Stimulated activated naive CD8-positive, alpha-beta T cell treated with anti-CD3 and anti-CD28 coated beads, Interleukin-15, Interleukin-2, amounts not matched to agents 100 U/mL and 50 U/mL, for 24 hours (primary cell): ENCODE measurements around the gene METTL22.

Source experiments
- ATAC-seq: fragments of 150-1000 bp; cut with Tn5 transposase; one replicate; pipeline ENCODE4 v1.10.0; 2021
- DNase-seq: peaks from one replicate; pipeline ENCODE4 v3.0.0; 2021

The METTL22 gene

DNA sequence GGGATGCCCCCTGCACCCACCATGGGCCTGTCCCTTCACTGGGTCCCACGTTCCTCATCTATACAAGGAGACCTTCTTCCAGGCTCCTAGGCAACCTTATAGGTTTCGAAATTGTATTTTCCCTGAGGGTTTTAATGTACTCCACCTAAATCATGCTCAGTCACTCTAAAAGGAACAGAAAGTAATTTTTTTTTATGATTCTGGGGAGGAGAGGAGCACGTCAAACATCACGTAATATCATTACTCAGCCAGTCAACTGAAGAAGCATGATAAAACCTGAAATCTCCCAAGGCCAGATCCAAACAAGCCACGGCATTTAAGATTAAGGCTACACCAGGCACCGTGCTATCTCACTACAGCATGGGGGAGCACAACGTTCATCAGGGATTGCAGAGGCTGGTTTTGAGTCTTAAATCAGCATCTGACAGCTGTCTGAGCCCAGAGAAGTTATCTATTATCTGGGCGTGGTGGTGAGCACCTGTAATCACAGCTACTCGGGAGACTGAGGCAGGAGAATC lies 27.3 kb upstream of the METTL22 start:
- no peak for ATAC-seq

DNA sequence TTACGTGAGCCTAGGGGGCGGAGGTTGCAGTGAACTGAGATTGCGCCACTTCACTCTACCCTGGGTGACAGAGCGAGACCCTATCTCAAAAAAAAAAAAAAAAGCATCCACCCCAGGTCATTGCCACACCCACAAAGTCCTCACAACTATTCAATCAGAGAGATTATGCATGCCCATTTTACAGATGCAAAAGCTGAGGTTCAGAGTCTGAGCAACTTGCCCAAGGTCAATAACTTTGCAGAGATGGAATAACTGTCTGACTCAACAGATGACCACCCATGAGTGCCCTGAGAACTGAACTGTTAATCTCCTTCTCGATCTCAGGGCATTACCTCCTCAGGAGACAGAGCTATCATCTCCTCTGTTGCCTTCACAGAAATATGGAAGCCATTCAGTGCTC lies 25.7 kb upstream of the METTL22 start:
- DNase-seq (no peak), ATAC-seq (no peak)

More for the DNA sequence above, 27.3 kb upstream of the METTL22 start:
- DNase-seq = no peak

DNA sequence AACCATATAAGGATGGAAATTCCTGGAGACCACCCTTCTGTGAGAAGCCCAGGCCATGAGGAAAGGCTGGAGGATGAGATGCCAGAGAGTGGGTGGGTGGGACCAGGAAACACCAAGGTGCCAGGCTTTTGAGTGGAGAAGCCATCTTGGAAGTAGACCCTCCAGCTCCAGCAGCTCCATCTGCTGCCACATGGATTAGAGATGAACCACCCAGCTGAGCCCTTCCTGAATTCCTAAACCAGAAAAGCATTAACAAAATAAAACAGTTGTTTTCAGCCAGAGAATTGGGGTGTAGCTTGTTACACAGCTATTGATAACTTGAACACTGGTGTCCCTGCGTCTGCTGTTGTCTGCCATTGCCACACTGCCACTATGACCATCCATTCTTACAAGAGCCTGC lies 24.9 kb upstream of the METTL22 start:
- DNase-seq = no peak
- ATAC-seq = no peak

DNA sequence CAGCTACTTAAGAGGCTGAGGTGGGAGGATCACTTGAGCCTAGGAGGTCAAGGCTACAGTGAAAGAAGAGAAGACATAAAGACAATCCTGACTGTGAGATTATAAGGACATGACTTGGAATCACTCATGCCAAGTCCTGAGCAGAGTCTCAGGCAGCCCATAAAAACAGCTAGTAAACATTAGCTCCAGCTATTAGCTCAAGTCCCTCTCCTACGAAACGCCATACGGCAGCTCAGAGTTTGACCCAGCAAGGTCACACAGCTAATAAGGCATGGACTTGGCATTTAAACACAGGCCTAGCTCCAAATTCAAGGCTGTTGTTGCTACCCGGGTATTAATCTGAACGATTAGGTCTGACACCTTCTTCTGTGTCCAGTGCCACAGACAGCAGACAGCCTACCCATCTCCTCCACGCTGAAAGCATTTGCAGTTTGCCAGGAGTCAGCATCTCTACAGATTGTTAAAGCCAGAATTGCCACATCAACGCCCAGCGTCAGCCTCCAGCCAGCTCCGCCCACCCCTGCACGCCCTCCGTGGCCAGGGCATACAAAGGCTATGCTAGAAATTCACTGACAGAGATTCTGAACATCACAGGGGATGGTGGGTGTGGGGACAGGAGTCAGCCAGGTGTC lies 21.2 kb upstream of the METTL22 start:
- DNase-seq (no peak), ATAC-seq (no peak)

DNA sequence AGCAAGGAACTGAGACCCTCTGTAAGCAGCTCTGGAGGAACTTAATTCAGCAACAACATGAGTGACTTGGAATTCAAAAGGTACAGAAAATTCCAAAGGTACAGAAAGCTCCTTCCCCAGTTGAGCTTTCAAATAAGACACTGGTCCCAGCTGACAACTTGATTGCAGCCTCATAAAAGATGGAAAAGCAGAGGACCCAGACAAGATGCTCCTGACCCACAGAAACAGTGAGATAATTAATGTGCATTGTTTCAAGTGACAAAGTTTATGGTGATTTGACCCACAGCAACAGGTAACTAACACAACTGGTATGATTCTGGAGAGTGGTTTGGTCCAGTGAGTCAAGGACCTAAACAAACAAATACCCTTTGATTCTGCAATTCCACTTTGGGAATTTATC lies 15.9 kb upstream of the METTL22 start:
- ATAC-seq (no peak), DNase-seq (no peak)

DNA sequence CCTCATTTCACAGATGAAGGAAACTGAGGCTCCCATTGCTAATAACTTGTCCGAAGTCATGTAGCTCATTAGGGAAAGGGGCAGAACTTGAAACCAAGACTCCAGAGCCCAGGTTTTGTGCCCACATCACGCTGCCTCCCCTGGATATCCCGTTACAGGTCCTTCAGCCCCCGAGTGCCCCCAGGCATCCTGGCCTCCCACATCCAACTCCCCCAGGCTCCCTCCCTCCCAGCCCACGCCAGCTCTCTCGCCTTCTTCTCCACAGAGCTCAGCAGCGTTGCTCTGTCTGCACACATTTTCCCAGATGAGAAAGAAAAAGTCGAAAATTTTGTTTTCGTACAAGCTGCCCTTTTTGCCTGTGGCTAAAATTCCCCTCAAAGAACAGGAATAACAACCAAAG lies 14.3 kb upstream of the METTL22 start:
- no peak for DNase-seq
- no peak for ATAC-seq

DNA sequence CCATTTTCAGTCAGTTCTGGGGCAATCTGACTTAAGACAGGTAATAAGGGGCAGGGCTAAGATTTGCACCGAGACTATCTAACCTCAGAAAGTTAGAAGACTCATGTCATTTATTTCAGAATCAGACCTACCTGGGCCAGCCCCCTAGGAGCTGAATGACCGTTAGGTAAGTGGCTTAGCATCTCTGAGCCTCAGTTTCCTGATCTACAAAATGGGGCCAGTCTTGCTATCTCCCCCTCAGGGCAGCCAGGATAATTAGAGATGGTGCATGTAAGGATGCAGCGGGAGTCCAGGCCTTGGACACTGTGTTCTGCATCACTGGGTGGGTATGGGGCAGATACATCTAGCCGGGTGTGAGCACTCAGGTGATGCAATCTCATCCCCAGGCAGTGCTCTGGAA lies 10.4 kb upstream of the METTL22 start:
- ATAC-seq (no peak), DNase-seq (no peak)

DNA sequence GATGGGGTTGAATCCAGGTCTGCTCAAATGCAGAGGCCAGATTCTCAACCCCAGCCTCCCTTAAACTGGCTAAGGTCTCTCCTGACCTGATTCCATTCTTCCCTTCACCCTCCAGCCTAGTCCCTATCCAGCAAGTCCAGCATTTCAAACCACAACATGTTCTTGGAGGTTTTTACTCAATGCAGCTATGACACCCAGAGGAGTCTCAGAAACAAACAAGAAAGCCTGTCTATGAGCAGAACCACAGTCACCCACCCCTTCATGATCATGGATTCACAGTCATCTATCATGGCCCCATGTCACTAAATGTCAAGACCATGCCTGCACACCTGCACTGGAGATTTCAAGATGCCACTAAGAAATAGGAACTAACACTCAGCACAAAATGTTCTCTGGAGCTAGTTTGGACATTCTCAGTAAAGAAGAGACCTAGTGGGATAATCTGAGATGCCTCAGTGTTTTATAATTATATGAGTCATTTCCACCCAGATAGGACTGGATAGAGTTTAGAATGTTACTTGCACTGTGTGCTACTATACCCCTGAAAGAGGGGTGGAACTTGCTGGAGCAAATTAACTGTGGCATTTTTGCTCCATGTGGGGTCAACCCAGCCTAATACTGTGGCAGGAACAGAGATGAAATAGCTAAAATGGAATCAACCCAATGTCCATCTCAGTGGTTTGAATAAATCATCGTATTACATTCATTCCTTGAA lies 9.5 kb upstream of the METTL22 start:
- ATAC-seq = no peak
- no peak for DNase-seq

DNA sequence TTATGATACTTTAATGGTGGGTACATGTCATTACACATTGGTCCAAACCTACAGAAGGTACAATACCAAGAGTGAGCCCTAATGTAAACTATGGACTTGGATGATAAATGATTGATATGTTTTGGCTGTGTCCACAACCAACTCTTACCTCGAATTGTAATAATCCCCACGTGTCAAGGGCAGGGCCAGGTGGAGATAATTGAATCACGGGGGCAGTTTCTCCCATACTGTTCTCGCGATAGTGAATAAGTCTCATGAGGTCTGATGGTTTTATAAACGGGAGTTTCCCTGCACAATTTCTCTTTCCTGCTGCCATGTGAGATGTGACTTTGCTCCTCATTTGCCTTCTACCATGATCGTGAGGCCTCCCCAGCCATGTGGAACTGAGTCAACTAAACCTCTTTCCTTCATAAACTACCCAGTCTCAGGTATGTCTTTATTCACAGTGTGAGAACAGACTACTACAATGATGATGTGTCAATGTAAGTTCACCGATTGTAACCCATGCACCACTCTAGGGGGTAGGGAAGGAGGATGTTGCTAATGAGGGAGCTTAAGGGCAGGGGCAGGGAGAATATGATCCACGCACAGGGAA lies 7.0 kb upstream of the METTL22 start:
- no peak for DNase-seq
- ATAC-seq = no peak

DNA sequence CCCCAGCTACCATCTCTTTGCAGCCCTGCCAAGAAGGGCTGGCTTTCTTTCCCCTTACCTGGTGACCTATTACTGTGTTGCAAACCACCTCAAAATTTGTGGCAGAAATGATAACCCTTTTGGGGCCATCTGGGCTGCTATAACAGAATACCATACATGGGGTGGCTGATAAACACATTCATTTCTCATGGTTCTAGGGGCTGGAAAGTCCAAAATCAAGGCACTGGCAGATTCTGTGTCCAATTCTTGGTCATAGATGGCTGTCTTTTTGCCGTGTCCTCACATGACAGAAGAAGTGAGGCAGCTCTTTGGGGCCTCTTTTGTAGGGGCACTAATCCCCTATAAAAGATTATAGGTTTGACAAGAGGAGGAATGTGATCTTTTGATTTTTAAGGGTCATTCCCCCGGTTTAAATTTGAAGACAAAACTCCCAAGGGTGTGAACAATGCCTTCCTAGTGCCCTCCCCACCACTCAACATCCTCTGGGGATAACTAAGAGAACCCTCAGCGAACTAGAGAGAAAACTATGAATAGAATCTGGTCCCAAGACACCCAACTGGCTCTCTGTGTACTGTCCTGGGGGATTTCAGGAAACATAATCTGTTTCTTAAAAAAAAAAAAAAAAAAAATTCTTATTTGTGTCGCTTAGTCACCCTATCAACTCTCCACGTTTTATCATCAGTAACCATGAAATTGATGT lies 1.7 kb upstream of the METTL22 start:
- ATAC-seq (no peak), DNase-seq (no peak)

DNA sequence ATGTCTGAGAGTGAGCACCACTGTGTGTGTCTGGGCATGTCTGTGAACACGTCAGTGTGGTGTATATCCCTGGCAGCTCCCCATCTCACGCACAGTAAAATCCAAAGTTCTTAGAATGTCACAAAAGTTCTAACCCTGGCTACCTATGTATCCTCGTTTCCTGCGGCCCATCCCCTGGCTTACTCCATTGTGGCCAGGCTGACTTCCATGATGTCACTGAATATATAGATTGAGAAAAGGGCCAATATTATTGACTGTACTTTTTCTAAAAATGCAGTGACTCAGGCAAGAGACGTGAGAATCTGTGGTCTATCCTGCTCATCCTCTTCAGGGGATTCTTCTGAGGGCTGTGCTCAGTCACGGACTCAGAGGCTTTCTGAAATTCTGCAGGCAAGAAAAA lies 963 bp upstream of the METTL22 start:
- ATAC-seq = no peak
- no peak for DNase-seq

DNA sequence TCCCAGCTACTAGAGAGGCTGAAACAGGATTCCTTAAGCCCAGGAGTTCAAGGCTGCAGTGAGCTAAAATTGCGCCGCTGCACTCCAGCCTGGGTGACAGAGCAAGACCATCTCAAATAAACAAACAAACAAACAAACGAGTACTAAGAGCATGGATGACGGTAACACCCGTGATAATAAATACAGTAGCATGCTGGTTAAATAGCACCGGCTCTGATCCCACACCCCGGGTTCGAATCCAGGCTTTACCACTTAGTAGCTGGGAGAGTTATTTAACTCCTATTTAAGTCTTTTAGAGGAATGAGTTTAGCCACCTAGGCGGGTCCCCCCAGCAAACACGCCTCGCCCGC lies 301 bp upstream of the METTL22 start:
- DNase-seq = no peak
- no peak for ATAC-seq

DNA sequence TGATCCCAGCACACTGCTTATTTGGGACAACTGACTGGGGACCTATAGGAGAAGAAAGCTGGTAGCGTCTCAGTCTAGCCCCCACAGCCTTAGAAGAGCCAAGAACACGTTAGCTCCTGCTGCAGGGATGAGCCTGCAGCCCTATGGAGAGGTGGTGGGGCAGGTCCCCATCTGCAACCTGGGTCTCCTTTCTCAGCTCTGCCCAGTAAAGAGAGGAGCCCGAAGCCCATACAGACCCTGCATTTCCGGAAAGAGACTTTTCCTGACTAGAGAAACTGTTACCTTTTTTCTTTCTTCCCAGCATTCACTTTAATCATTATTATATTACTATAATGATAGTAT lies 788 bp downstream of the METTL22 start:
- ATAC-seq = no peak
- no peak for DNase-seq

DNA sequence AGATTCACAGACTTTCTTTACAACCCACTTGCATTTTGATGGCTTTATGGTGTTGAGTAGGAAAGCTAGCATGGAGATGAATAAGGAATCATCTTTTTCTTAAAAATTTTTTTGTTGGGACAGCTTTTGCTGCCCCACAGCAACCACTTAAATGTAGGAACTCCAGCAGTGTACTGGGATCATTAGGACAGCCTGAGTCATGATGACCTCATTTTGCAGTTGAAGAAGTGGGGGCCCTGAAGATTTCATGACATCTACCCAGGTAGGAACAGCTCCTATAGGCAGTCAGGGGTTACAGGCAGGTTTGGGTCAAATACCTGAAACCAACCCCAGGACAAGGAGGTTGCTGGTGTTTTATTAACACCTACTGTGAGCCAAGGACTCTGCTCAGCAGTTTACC lies 2.1 kb downstream of the METTL22 start:
- ATAC-seq (no peak), DNase-seq (no peak)

DNA sequence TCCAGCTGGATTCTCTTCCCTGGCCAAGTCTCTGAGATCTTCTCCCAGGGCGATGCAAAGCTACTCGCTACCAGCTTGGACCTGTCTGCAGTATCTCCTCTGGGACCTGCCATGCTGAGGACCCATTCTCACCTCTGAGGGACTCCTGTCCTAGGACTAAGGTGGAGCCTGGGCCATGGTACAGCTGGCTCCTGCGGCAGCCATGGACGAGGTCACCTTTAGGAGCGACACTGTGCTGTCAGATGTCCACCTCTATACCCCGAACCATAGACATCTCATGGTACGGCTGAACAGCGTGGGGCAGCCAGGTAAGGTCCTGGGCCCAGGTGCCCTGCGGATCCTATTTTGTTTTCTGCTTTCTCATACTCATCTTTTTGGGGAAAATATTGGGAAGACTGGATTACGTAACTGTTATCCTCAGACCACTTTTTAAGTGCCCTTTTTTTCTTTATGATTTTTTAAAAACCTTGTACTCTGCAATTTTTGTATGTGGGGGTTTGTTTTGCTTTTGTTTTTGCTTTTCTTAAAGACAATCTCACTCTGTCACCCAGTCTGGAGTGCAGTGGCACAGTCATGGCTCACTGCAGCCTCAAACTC lies 4.1 kb downstream of the METTL22 start:
- DNase-seq (no peak), ATAC-seq (no peak)

DNA sequence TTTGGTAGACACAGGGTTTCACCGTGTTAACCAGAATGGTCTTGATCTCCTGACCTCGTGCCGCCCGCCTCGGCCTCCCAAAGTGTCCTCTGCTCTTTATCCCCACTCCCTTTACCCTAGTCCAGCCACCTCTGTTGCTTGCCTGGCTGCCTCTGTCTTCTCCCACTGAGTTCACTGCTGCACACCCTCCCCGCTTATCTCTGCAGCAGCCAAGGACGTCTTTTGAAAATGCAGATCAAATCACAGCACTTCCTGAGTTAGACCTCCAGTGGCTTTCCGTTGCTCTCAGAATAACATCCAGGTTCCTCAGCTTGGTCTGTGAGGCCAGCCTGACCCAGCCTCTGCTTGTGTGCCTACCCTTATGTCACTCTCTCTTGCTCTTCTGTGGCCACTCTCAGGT lies 5.4 kb downstream of the METTL22 start:
- DNase-seq (no peak), ATAC-seq (no peak)

DNA sequence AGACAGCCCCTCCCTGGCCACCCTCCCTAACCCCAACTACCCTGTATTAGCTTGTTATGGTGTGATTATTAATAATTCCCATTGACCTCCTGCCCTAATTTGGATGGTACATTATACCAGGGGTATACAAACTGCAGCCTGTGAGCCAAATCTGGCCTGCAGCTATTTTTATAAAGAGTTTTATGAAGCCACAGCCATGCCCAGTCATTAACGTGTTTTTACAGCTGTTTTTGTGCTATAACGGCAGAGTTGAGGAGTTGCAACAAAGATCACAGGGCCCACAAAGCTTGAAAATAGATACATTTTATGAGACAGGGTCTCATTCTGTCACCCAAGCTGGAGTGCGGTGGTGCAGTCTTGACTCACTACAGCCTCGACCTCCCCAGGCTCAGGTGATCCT lies 6.0 kb downstream of the METTL22 start:
- ATAC-seq (no peak), DNase-seq (no peak)

DNA sequence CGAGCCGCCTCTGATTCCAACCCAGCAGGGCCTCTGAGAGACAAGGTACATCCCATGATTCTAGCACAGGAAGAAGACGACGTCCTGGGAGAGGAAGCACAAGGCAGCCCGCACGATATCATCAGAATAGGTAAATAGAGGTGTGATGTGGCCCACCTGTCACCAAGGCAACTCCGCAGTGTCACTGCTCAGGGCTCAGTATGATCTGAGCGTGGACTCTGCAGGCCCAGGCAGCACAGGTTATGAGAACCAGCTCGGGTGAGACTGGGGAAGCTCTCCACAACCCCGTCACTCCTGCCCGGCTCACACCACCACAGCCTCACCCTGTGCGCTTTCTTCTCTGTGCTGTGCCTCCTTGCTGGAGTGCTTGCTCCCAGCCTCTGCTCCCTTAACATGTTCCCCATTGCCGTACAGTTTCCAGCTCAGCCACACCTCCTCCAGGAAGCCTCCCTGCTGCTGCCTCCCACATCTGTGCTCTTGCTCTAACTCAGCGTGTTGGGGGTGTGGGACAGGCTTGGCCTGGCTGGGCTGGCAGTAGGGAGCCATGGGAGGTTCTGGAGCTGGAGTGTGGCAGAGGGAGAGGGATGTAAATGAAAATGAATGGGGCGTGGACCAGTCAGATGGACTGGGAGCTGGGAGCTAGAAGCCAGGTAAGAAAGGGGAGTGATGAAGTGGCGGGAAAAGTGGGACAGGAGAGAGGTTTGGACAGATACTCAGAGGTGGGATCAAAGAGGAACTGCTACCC lies 7.7 kb downstream of the METTL22 start:
- ATAC-seq (no peak), DNase-seq (no peak)

DNA sequence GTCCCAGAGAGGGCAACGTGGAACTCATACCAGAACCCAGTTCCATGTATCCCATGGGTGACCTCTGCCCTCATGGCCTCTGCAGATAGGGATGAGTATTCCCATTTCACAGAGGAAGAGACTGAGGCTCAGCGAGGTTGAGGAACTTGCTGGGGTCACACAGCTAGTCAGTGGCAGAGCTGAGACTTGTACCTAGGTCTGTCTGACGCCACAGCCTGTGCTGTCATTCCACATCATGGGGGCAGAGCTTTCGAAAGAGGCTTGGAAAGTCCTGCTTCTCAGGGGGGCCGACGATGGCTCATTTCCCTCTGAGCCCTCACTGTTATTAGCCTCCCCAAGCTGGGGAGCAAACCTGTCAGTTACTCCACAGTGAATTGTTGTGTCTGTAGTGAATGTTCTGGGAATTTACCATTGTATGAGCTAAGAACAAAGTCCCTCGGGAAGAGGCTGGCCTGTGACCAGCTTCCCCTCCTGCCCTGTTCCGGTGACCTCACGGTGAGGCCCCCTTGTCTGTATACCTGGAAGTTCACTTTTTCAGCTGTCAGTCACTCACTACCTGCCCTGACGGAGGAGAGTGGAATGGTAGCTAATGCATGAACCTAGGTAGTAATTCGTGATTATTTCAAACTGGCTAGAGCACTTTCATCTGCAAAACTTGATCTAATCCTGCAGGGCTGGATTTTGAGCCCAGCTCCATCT lies 8.9 kb downstream of the METTL22 start:
- no peak for ATAC-seq
- no peak for DNase-seq

DNA sequence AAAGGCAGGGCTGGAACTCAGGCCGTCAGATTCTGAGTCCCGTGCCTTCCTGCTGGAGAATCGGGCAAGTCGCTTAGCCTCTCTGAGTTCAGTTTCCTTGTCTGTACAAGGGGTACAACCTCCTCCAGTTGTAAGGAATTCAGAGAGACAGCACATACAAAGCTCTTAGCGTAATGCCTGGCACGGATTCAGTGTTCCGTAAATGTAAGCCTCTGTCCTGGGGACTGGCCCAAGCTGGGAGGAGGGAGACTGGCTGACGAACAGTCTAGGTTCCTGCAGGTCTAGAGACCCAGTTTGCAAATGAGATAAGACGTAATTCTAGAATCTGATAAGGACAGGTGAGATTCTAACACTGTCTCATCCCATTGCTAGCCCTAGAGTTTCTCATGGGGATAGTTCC lies 9.9 kb downstream of the METTL22 start:
- DNase-seq = no peak
- ATAC-seq = no peak

DNA sequence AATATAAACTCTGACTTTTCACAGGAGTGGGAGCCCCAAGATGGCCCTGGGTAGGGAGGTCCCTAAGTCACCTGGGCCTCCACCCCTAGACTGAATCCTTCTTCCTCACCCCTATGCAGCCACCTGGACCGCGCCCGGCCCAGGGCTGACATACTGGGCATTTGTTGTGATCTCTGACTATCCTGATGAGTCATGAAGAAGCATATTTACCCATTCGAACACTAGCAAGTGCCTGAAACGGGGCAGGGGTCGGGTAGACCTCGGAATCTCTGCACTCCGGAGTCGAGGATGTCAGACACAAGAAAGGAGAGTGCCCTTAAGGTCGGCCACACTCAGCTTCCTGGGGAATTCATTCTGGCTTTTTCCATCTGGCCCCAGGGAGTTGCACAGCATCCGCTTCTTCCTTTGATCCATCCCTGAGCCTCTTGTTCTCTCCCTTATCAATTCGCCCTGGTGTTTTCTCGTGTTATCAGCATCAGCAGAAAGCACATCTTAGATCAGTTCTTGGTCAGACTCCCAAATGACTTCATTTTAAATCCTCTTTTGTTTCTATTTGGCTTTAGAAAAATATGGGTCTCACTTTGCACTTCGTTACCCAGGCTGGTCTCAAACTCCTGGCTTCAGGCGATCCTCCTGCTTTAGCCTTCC lies 10.4 kb downstream of the METTL22 start:
- no peak for DNase-seq
- no peak for ATAC-seq
